ENCODE data around the gene WWC1. TPM values are rescaled to one million over a fixed set of nuclear protein-coding genes. Genes with fewer than 3 reads are reported as not detected.
"Not testable (repeated sequence)": the region's sequence is repeated elsewhere in the genome, so short reads cannot be mapped to it uniquely, and the experiment has no call there.

Gene WWC1
- total RNA-seq, 1 experiment from 2014 or later: 13.2 TPM

- Histone ChIP-seq H3K36me3 (peaks cover 6% of the 10 kb centered on the region; the same call in 1 of the 2 replicates), H3K4me3 (no peak overlapping the region), H3K27me3 (replicated peaks) (no peaks in the 10 kb centered on the region), H3K27ac (no peak overlapping the region), H3K9me3 (replicated peaks) (no peaks in the 10 kb centered on the region), H3K4me1 (replicated peaks) (no peaks in the 10 kb centered on the region)
- no peak for DNase-seq (ENCODE audit: low read depth in 1 of 2, low spot score in 2 of 2)
Observed at GRCh38 chr5:168432903-168433302, 141.5 kb downstream of the WWC1 start.

- no peak overlapping the region for H3K27ac ChIP-seq
- peaks cover 8% of the 10 kb centered on the region; the same call in 1 of the 2 replicates for H3K36me3 ChIP-seq
- H3K9me3 ChIP-seq (replicated peaks): no peaks in the 10 kb centered on the region
- no peaks in the 10 kb centered on the region; the same call in 1 of the 2 replicates for H3K4me1 ChIP-seq (replicated peaks)
- DNase-seq (ENCODE audit: low read depth in 1 of 2, low spot score in 2 of 2): no peak
- H3K27me3 ChIP-seq (replicated peaks): no peaks in the 10 kb centered on the region
- no peak overlapping the region for H3K4me3 ChIP-seq
Observed at GRCh38 chr5:168434001-168434400, 142.6 kb downstream of the WWC1 start.

- peaks cover 8% of the 10 kb centered on the region; the same call in 1 of the 2 replicates for H3K36me3 ChIP-seq
- no peak for DNase-seq (ENCODE audit: low read depth in 1 of 2, low spot score in 2 of 2)
- H3K27ac ChIP-seq: no peak overlapping the region
- H3K4me1 ChIP-seq (replicated peaks): no peaks in the 10 kb centered on the region; the same call in 1 of the 2 replicates
- no peaks in the 10 kb centered on the region for H3K9me3 ChIP-seq (replicated peaks)
- no peak overlapping the region for H3K4me3 ChIP-seq
- H3K27me3 ChIP-seq (replicated peaks): no peaks in the 10 kb centered on the region
Observed at GRCh38 chr5:168434746-168435321, 143.4 kb downstream of the WWC1 start.

GRCh38 chr5:168435340-168435739, 143.9 kb downstream of the WWC1 start:
- DNase-seq (ENCODE audit: low read depth in 1 of 2, low spot score in 2 of 2); H3K4me3 ChIP-seq; H3K27ac ChIP-seq; H3K9me3 ChIP-seq (replicated peaks); H3K4me1 ChIP-seq (replicated peaks); H3K27me3 ChIP-seq (replicated peaks); H3K36me3 ChIP-seq: not testable (repeated sequence)

DNA sequence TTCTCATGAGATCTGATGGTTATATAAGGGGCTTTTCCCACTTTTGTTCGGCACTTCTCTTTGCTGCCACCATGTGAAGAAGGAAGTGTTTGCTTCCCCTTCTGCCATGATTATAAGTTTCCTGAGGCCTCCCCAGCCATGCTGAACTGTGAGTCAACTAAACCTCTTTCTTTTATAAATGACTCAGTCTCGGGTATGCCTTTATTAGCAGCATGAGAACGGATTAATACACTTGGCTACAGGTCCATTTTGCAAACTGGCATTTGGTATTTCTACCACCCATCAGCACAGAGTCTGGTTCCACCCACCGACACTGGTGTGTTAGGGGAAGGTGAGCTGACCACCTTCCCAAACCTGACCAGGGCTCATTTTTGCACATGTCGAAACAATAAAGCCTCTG, 146.9 kb downstream of the WWC1 start:
- Histone ChIP-seq H3K9me3 (replicated peaks) (no peaks in the 10 kb centered on the region), H3K27me3 (replicated peaks) (no peaks in the 10 kb centered on the region), H3K27ac (no peak overlapping the region), H3K4me3 (no peak overlapping the region), H3K36me3 (peaks cover 7% of the 10 kb centered on the region), H3K4me1 (replicated peaks) (no peaks in the 10 kb centered on the region; the same call in 1 of the 2 replicates)
- peak in 1 of 2 experiments; percentile 11 for DNase-seq (ENCODE audit: low read depth in 1 of 2, low spot score in 2 of 2)

- no peaks in the 10 kb centered on the region for H3K9me3 ChIP-seq (replicated peaks)
- no peak for DNase-seq (ENCODE audit: low read depth in 1 of 2, low spot score in 2 of 2)
- H3K27me3 ChIP-seq (replicated peaks): no peaks in the 10 kb centered on the region
- H3K36me3 ChIP-seq: peaks cover 10% of the 10 kb centered on the region
- no peak overlapping the region for H3K4me3 ChIP-seq
- H3K27ac ChIP-seq: no peak overlapping the region
- no peaks in the 10 kb centered on the region for H3K4me1 ChIP-seq (replicated peaks)
Observed at GRCh38 chr5:168443533-168443932, 152.1 kb downstream of the WWC1 start.

DNA sequence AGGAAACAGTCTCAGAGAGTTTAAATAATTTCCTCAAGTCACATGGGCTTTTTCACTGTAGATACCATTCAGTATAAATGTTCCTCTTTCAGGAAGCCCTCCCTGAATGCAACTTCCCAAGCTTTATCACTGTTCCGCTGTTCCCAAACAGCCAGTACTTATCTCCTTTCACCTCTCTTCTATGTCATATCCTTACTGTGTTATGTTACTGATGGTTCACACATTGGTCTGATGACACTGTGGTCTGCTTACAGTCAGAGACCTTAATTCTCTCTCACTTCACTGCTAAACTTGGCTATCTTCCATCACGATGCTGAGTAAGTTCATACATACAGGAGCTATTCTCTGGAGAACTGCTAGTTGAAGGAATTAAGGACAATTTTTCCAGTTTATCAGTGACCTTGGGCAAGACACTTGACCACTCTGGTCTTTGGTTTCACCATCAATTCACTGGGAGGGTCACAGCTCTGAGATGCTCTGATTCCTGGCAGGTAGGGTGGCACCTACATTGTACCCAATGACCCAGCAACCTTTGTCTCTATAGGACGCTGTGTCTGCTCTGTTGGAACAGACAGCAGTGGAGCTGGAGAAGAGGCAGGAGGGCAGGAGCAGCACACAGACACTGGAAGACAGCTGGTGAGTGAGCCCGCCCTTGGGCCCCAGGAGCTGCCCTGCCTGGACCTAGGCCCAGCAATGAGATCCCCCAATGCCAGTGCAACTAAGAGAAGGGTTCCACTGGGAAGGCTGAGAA, 152.7 kb downstream of the WWC1 start:
- DNase-seq (ENCODE audit: low read depth in 1 of 2, low spot score in 2 of 2): no peak
- Histone ChIP-seq H3K4me1 (replicated peaks) (no peaks in the 10 kb centered on the region), H3K36me3 (peaks cover 8% of the 10 kb centered on the region), H3K27ac (no peak overlapping the region), H3K4me3 (no peak overlapping the region), H3K27me3 (replicated peaks) (no peaks in the 10 kb centered on the region), H3K9me3 (replicated peaks) (no peaks in the 10 kb centered on the region)

DNA sequence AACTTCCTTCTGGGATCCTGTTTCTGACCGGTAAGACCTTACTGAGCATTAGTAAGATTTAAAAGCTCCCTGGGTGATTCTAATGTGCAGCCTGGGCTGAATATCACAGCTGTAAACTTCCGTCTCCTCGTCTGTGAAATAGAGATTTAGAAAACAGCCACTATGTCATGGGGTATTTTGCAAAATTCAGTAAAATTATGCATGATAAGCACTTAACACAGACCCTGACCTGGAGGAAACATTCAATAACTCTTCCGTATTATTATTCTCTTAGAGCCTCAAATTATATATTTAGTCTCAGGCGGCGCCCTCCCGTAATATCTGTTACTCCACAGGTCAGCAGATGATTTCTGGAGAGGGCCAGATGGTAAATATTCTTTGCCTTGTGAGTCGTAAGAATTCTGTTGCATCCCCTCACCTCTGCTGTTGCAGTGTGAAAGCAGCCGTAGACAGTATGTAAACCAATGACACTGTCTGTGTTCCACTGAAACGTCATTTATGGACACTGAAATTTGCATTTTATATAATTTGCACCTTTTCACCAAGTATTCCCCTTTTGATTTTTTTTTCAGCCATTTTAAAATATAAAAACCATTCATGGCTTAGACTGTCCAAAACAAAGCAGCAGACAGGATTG, 155.7 kb downstream of the WWC1 start:
- DNase-seq (ENCODE audit: low read depth in 1 of 2, low spot score in 2 of 2): no peak
- Histone ChIP-seq H3K36me3 (peaks cover 8% of the 10 kb centered on the region), H3K27ac (no peak overlapping the region), H3K27me3 (replicated peaks) (no peaks in the 10 kb centered on the region), H3K4me3 (no peak overlapping the region), H3K9me3 (replicated peaks) (no peaks in the 10 kb centered on the region), H3K4me1 (replicated peaks) (no peaks in the 10 kb centered on the region)

GRCh38 chr5:168447808-168448207, 156.4 kb downstream of the WWC1 start:
- Histone ChIP-seq H3K9me3 (replicated peaks) (no peaks in the 10 kb centered on the region), H3K27me3 (replicated peaks) (no peaks in the 10 kb centered on the region), H3K27ac (no peak overlapping the region), H3K36me3 (peaks cover 8% of the 10 kb centered on the region), H3K4me3 (no peak overlapping the region), H3K4me1 (replicated peaks) (no peaks in the 10 kb centered on the region)
- no peak for DNase-seq (ENCODE audit: low read depth in 1 of 2, low spot score in 2 of 2)

GRCh38 chr5:168449166-168449565, 157.7 kb downstream of the WWC1 start:
- H3K36me3 ChIP-seq: peaks cover 3% of the 10 kb centered on the region
- no peak for DNase-seq (ENCODE audit: low read depth in 1 of 2, low spot score in 2 of 2)
- no peaks in the 10 kb centered on the region for H3K9me3 ChIP-seq (replicated peaks)
- no peak overlapping the region for H3K4me3 ChIP-seq
- no peak overlapping the region for H3K27ac ChIP-seq
- no peaks in the 10 kb centered on the region for H3K4me1 ChIP-seq (replicated peaks)
- H3K27me3 ChIP-seq (replicated peaks): no peaks in the 10 kb centered on the region

DNA sequence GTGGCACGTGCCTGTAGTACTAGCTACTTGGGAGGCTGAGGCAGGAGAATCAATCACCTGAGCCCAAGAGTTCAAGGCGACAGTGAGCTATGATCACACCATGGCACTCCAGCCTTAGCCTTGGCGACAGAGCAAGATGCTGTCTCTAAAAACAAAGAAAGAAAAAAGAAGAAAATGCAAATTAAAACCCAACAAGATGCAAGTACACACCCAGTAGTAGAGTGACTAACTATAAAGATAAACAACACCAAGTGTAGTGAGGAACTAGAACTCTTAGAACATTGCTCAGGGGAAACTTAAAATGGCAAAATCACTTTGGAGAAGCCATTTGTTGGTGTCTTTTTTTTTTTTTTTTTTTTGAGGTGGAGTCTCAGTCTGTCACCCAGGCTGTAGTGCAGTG, 160.1 kb downstream of the WWC1 start:
- H3K4me1 ChIP-seq (replicated peaks): no peaks in the 10 kb centered on the region
- H3K27me3 ChIP-seq (replicated peaks): no peaks in the 10 kb centered on the region
- H3K4me3 ChIP-seq: no peak overlapping the region
- H3K36me3 ChIP-seq: peaks cover 16% of the 10 kb centered on the region; the same call in 1 of the 2 replicates
- DNase-seq (ENCODE audit: low read depth in 1 of 2, low spot score in 2 of 2): no peak
- H3K27ac ChIP-seq: no peak overlapping the region
- H3K9me3 ChIP-seq (replicated peaks): no peaks in the 10 kb centered on the region

DNA sequence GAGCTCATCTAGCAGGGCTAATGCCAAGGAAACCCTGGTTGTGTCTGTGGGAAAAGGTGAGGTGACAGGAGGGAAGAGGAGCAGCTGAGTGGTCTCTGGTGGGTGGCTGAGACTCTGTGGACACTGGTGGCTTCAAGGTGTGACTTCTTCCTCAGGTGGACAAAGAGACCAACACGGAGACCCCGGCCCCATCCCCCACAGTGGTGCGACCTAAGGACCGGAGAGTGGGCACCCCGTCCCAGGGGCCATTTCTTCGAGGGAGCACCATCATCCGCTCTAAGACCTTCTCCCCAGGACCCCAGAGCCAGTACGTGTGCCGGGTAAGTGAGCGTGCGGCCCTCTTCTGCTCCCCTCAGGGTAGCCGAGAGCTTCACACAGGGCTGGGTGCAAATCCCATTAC, 163.8 kb downstream of the WWC1 start:
- no peaks in the 10 kb centered on the region for H3K9me3 ChIP-seq (replicated peaks)
- H3K4me1 ChIP-seq (replicated peaks): no peaks in the 10 kb centered on the region
- no peak for DNase-seq (ENCODE audit: low read depth in 1 of 2, low spot score in 2 of 2)
- H3K27ac ChIP-seq: no peak overlapping the region
- H3K27me3 ChIP-seq (replicated peaks): no peaks in the 10 kb centered on the region
- H3K36me3 ChIP-seq: peaks cover 30% of the 10 kb centered on the region
- no peak overlapping the region for H3K4me3 ChIP-seq

DNA sequence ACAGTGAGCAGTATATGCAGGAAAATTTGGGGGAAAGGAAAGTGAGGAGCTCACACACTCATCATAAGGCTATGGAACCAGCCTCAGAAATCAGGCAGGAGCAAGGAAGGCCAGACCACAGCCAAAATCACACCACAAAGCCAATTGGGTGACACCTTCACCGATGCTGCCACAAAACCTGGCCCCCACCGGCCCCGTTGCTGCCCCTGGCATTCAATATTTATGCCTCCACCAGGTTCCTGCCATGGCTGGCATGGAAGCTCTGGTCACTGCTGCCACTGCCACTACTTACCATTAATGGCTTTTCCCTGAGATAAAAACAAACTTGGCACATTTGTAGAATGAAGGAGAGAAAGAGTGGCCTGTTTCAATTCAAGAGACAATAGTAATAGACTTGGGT, 166.1 kb downstream of the WWC1 start:
- no peak overlapping the region for H3K27ac ChIP-seq
- no peak overlapping the region for H3K4me3 ChIP-seq
- H3K27me3 ChIP-seq (replicated peaks): no peaks in the 10 kb centered on the region
- no peak for DNase-seq (ENCODE audit: low read depth in 1 of 2, low spot score in 2 of 2)
- H3K4me1 ChIP-seq (replicated peaks): no peaks in the 10 kb centered on the region
- H3K36me3 ChIP-seq: peaks cover 30% of the 10 kb centered on the region
- H3K9me3 ChIP-seq (replicated peaks): no peaks in the 10 kb centered on the region

- DNase-seq (ENCODE audit: low read depth in 1 of 2, low spot score in 2 of 2): no peak
- no peaks in the 10 kb centered on the region for H3K9me3 ChIP-seq (replicated peaks)
- peaks cover 14% of the 10 kb centered on the region for H3K36me3 ChIP-seq
- no peak overlapping the region for H3K27ac ChIP-seq
- no peak overlapping the region for H3K4me3 ChIP-seq
- H3K4me1 ChIP-seq (replicated peaks): no peaks in the 10 kb centered on the region
- H3K27me3 ChIP-seq (replicated peaks): no peaks in the 10 kb centered on the region
Observed at GRCh38 chr5:168460606-168461005, 169.2 kb downstream of the WWC1 start.
